Measurements from ENCODE around the gene CAPZA3.

Gene CAPZA3

DNA sequence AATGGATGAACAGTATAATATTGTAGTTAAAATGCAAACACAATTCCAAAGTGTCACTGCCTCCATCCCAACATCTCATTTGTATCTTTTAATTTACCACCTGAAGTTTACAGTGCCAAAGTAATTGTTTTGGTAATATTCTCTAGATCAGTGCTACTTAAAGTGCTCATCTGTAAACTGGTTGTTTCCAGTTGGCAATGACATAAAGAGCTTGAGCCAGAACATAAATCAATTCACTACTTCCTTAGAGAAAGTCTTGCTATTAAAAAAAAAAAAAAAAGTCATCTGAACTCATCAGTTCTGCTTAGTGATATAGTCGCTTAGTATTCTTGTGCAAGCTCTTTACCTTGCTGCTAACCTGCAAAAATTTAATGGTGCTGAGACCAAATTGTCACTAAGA, 16.5 kb upstream of the CAPZA3 start:
- TF ChIP-seq, protein P1, sequence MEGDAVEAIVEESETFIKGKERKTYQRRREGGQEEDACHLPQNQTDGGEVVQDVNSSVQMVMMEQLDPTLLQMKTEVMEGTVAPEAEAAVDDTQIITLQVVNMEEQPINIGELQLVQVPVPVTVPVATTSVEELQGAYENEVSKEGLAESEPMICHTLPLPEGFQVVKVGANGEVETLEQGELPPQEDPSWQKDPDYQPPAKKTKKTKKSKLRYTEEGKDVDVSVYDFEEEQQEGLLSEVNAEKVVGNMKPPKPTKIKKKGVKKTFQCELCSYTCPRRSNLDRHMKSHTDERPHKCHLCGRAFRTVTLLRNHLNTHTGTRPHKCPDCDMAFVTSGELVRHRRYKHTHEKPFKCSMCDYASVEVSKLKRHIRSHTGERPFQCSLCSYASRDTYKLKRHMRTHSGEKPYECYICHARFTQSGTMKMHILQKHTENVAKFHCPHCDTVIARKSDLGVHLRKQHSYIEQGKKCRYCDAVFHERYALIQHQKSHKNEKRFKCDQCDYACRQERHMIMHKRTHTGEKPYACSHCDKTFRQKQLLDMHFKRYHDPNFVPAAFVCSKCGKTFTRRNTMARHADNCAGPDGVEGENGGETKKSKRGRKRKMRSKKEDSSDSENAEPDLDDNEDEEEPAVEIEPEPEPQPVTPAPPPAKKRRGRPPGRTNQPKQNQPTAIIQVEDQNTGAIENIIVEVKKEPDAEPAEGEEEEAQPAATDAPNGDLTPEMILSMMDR (IDR thresholded peaks at IDR 0.05; ENCODE audit: low read depth, low read length, missing control alignments) = no peak
- DNase-seq (ENCODE audit: low read depth) = no peak
- in situ Hi-C loops (cut with HindIII; ENCODE audit: low sequenced_read_pairs) = no loop called here
- H3K4me3 ChIP-seq (ENCODE audit: low read depth, low read length) = no peak overlapping the region

DNA sequence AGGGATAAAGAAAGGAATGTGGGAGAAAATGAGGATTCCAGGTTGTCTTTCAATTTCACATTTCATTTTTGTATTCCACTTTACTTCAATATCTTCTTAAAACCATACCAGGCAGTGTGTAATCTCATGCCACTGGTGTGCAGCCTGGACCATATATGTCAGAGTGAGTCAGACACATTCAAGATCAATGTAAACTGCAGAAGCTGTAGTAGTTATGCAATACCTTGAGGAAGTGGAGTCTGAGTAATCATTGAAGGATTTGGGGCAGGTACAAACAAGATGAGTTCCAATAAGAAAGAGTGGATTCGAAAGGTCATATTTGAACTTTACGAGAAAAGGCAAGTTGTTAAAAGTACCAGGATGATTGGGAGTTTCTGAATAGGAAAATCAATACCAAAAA, 14.2 kb upstream of the CAPZA3 start:
- no peak overlapping the region for H3K4me3 ChIP-seq (ENCODE audit: low read depth, low read length)
- TF ChIP-seq, protein P1 (IDR thresholded peaks at IDR 0.05; ENCODE audit: low read depth, low read length, missing control alignments) = no peak
- no peak for DNase-seq (ENCODE audit: low read depth)
- in situ Hi-C loops (cut with HindIII; ENCODE audit: low sequenced_read_pairs) = no loop called here

DNA sequence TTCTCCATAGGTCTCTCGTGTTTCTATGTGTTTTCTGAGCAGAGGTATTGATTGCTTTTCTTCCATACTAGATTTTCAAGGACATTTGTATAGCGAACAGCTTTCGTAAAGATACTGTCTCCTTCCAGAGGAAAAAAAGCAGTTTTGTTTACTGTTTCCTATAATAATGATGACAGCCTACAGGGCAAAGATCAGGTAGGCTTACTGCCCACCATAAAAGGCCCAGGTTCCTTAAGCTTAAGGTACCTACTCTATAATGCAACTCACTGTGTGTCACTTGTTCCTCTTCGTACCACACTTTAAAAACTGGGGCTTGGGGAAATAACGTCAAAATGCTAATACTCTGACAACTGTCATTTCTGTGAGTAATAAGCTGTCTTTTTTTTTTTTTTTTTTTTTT, 6.8 kb upstream of the CAPZA3 start:
- H3K4me3 ChIP-seq (ENCODE audit: low read depth, low read length) = no peak overlapping the region
- TF ChIP-seq, protein P1 (IDR thresholded peaks at IDR 0.05; ENCODE audit: low read depth, low read length, missing control alignments) = no peak
- in situ Hi-C loops (cut with HindIII; ENCODE audit: low sequenced_read_pairs) = no loop called here
- no peak for DNase-seq (ENCODE audit: low read depth)

DNA sequence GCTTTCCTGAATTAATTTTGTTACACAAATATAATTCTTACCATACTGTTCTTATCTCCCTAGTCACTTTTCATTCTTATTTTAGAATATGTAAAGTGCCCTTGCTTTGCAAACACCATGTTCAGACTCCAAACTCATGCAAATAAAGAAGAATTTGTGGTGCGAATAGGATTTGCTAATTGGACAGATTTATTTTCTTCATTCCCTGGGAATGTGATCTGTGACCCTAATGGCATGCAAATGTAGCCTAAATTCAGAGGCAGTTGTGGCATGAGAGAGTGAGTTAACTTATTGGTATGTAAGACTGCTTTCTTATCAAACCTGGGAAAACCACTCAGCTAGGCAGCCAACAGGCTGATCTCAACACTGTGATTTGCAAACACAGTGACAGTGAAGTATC, 10.0 kb downstream of the CAPZA3 start:
- in situ Hi-C loops (cut with HindIII; ENCODE audit: low sequenced_read_pairs) = no loop called here
- peak; percentile 88 for DNase-seq (ENCODE audit: low read depth)
- TF ChIP-seq, protein P1 (IDR thresholded peaks at IDR 0.05; ENCODE audit: low read depth, low read length, missing control alignments) = no peak

DNA sequence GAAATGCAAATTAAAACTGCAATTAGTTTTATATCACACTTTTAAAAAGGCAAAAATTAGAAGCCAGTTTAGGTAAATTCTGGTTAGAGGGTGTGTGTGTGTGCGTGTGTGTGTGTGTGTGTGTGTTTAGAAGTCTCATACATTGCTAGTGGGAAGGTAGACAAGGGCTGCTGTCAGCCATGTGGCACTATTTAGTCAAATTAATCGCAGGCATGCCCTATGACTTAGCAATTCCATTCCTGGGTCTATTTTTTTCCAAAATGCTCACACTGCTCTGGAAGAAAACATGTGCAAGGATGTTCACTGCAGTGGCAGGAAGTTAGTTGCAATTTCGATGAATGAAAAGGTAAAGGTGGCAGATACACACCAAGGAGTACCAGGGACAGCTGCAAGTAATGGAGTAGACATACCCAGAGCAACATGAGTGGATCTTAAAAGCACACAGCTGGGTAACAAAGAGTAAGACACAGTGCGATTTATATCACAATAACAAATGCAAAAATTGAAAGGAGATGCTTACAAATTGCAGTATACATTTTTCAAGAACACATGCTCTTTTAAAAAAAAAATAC, 11.6 kb downstream of the CAPZA3 start:
- TF ChIP-seq, protein P1 (IDR thresholded peaks at IDR 0.05; ENCODE audit: low read depth, low read length, missing control alignments) = no peak
- DNase-seq (ENCODE audit: low read depth) = no peak
- in situ Hi-C loops (cut with HindIII; ENCODE audit: low sequenced_read_pairs) = no loop called here
- H3K4me3 ChIP-seq (ENCODE audit: low read depth, low read length) = no peak overlapping the region

More for the DNA sequence above, 10.0 kb downstream of the CAPZA3 start:
- H3K4me3 ChIP-seq (ENCODE audit: low read depth, low read length) = no peak overlapping the region

DNA sequence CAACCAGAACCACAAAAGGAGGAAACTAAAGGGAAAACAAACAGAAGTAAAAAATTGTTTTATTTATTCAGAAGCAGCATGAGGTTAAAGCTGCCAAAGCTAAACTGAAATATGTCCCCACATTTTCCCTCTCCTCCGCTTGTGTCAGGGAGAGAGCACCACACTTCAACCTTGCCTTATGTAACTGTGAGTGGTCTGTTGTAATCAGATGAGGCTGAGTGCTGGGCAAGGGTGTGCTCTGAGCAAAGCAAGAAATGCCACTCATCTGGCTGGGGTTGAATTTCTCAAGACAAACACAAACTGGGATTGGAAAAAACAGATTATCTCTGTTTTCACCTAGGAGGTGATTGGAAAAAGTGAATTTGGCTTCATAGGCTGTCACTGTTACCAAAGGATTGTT, 12.2 kb downstream of the CAPZA3 start:
- DNase-seq (ENCODE audit: low read depth) = no peak
- TF ChIP-seq, protein P1 (IDR thresholded peaks at IDR 0.05; ENCODE audit: low read depth, low read length, missing control alignments) = no peak
- no peak overlapping the region for H3K4me3 ChIP-seq (ENCODE audit: low read depth, low read length)
- in situ Hi-C loops (cut with HindIII; ENCODE audit: low sequenced_read_pairs) = no loop called here
